SK-N-MC (cell line): Measurements from ENCODE around the gene NT5C3B.
"Not testable (repeated sequence)": the region's sequence is repeated elsewhere in the genome, so short reads cannot be mapped to it uniquely, and the experiment has no call there.

Experiments
- DNase-seq: peaks from one replicate; pipeline ENCODE4 v3.0.0-alpha.2; 2011; ENCODE audit warnings: low read depth, low spot score
- H3K27ac ChIP-seq: fragments of 200-600 bp; sonication (generic); 2 replicates; pipeline ENCODE4 v1.5.1; 2016; ENCODE audit warnings: mixed run types
- H3K36me3 ChIP-seq: fragments of 200-600 bp; sonication (generic); 2 replicates; pipeline ENCODE4 v1.6.1; 2017; ENCODE audit warnings: antibody characterized with exemption, low read length, mixed read lengths; ENCODE audit not compliant: insufficient read depth
- H3K4me3 ChIP-seq: fragments of 200-600 bp; sonication (generic); 2 replicates; pipeline ENCODE4 v1.5.1; 2016
- H3K9ac ChIP-seq: fragments of 200-600 bp; sonication (generic); 2 replicates; pipeline ENCODE4 v1.8.0; 2017; ENCODE audit warnings: mixed run types, mixed read lengths; ENCODE audit not compliant: insufficient read length
- H3K9me3 ChIP-seq: fragments of 200-600 bp; sonication (generic); 2 replicates; pipeline ENCODE4 v1.6.1; 2017; ENCODE audit warnings: low read depth, mild to moderate bottlenecking, antibody characterized with exemption, low read length, moderate library complexity, mixed read lengths
- EZH2 ChIP-seq: fragments of 200-600 bp; sonication (generic); IDR thresholded peaks from one replicate; pipeline ENCODE4 v1.6.1; 2017; ENCODE audit warnings: antibody characterized with exemption
- FOXP2 ChIP-seq: optimal IDR thresholded peaks from 2 replicates; pipeline ENCODE3; 2011; ENCODE audit warnings: mild to moderate bottlenecking, moderate library complexity; ENCODE audit not compliant: insufficient read depth; ENCODE audit errors: extremely low read length, control extremely low read depth
- POLR2AphosphoS5 ChIP-seq: IDR thresholded peaks from 2 replicates; pipeline ENCODE4 v1.6.1; 2012; ENCODE audit warnings: mild to moderate bottlenecking, low read depth, low read length, borderline replicate concordance

The NT5C3B gene

GRCh38 chr17:41849251-41849990 lies 13.4 kb upstream of the NT5C3B start:
- Histone ChIP-seq H3K9ac (no peak overlapping the region), H3K27ac (peak overlapping the region; percentile 0; the same call in 1 of the 2 replicates), H3K4me3 (no peak overlapping the region), H3K36me3 (peaks cover 10% of the 10 kb centered on the region), H3K9me3 (no peaks in the 10 kb centered on the region)
- TF ChIP-seq EZH2 (no peak), FOXP2 (no peak), POLR2AphosphoS5 (no peak)
- DNase-seq, result no peak

- H3K27ac ChIP-seq, result peak overlapping the region; percentile 0; the same call in 1 of the 2 replicates
- no peak overlapping the region for H3K9ac ChIP-seq
- no peaks in the 10 kb centered on the region for H3K9me3 ChIP-seq
- no peak overlapping the region for H3K4me3 ChIP-seq
- TF ChIP-seq FOXP2 (no peak), POLR2AphosphoS5 (no peak), EZH2 (no peak)
- H3K36me3 ChIP-seq, result peaks cover 4% of the 10 kb centered on the region; the same call in 1 of the 2 replicates
- no peak for DNase-seq
Observed at GRCh38 chr17:41848788-41849187, 12.8 kb upstream of the NT5C3B start.

GRCh38 chr17:41844971-41845370 lies 8.9 kb upstream of the NT5C3B start:
- H3K9me3 ChIP-seq, result no peaks in the 10 kb centered on the region
- H3K9ac ChIP-seq, result no peak overlapping the region
- H3K4me3 ChIP-seq, result no peak overlapping the region
- no peak for DNase-seq
- no peak overlapping the region for H3K27ac ChIP-seq
- no peaks in the 10 kb centered on the region for H3K36me3 ChIP-seq
- TF ChIP-seq FOXP2, result no peak
- no peak for TF ChIP-seq POLR2AphosphoS5
- no peak for TF ChIP-seq EZH2

GRCh38 chr17:41840781-41841180 lies 4.7 kb upstream of the NT5C3B start:
- H3K9ac ChIP-seq, H3K9me3 ChIP-seq, H3K36me3 ChIP-seq, DNase-seq, H3K27ac ChIP-seq, H3K4me3 ChIP-seq: not testable (repeated sequence)

GRCh38 chr17:41839448-41839847 lies 3.4 kb upstream of the NT5C3B start:
- not testable (repeated sequence) for H3K9ac ChIP-seq, H3K9me3 ChIP-seq, H3K4me3 ChIP-seq, H3K36me3 ChIP-seq, H3K27ac ChIP-seq, DNase-seq

GRCh38 chr17:41837761-41838538 lies 1.9 kb upstream of the NT5C3B start, which contains the start of gene KLHL10:
TSS of gene KLHL10 (plus strand) at chr17:41837825. CDS start at chr17:41837933, 108 bp downstream.
- DNase-seq, result no peak
- Histone ChIP-seq H3K9me3 (no peaks in the 10 kb centered on the region), H3K36me3 (peaks cover 7% of the 10 kb centered on the region; the same call in 1 of the 2 replicates), H3K9ac (no peak within 1 kb of the TSS), H3K27ac (no peak within 1 kb of the TSS), H3K4me3 (peak within 1 kb of the TSS; percentile 93; the same call in 1 of the 2 replicates)
- TF ChIP-seq FOXP2, result no peak
- TF ChIP-seq EZH2, result no peak
- no peak for TF ChIP-seq POLR2AphosphoS5

GRCh38 chr17:41836550-41837196 lies 641 bp upstream of the NT5C3B start:
- TF ChIP-seq FOXP2 (no peak), POLR2AphosphoS5 (no peak), EZH2 (no peak)
- DNase-seq, result no peak
- H3K27ac ChIP-seq, result no peak overlapping the region
- no peaks in the 10 kb centered on the region for H3K9me3 ChIP-seq
- peak overlapping the region; percentile 93 for H3K4me3 ChIP-seq
- H3K36me3 ChIP-seq, result peaks cover 18% of the 10 kb centered on the region
- peak overlapping the region; percentile 7 for H3K9ac ChIP-seq

GRCh38 chr17:41835214-41835799 lies 725 bp downstream of the NT5C3B start:
- Histone ChIP-seq H3K4me3 (peak overlapping the region; percentile 93), H3K9ac (peak overlapping the region; percentile 89), H3K36me3 (peaks cover 31% of the 10 kb centered on the region), H3K9me3 (no peaks in the 10 kb centered on the region), H3K27ac (no peak overlapping the region)
- TF ChIP-seq POLR2AphosphoS5 (no peak), EZH2 (no peak), FOXP2 (no peak)
- DNase-seq, result no peak

- not testable (repeated sequence) for DNase-seq, H3K9ac ChIP-seq, H3K4me3 ChIP-seq, H3K9me3 ChIP-seq, H3K27ac ChIP-seq
- peaks cover 58% of the 10 kb centered on the region for H3K36me3 ChIP-seq
Observed at GRCh38 chr17:41829961-41830360, 6.1 kb downstream of the NT5C3B start.
